ENCODE measurements around the gene ZKSCAN7.
A peak's percentile ranks its signal among the peaks of the same experiment; 100 is the strongest.
"Not testable (repeated sequence)": the region's sequence is repeated elsewhere in the genome, so short reads cannot be mapped to it uniquely, and the experiment has no call there.

The ZKSCAN7 gene

GRCh38 chr3:44554626-44555592, at the start of gene ZKSCAN7:
TSS of gene ZKSCAN7 (plus strand) at chr3:44555193. CDS start at chr3:44557048, 1,855 bp downstream.
- peak; percentile 77 for DNase-seq

GRCh38 chr3:44506556-44506955, 48.4 kb upstream of the ZKSCAN7 start:
- DNase-seq = no peak

- no peak for DNase-seq
These were observed 48.0 kb upstream of the ZKSCAN7 start for GRCh38 chr3:44506961-44507360.

GRCh38 chr3:44509393-44509921, 45.5 kb upstream of the ZKSCAN7 start:
- DNase-seq = no peak

GRCh38 chr3:44510000-44510368, 45.0 kb upstream of the ZKSCAN7 start:
- peak; percentile 28 for DNase-seq

- DNase-seq = no peak
These were observed 43.8 kb upstream of the ZKSCAN7 start for GRCh38 chr3:44511238-44511566.

- DNase-seq = no peak
These were observed 41.5 kb upstream of the ZKSCAN7 start for GRCh38 chr3:44513513-44513912.

GRCh38 chr3:44516230-44516629, 38.8 kb upstream of the ZKSCAN7 start:
- DNase-seq = no peak

- no peak for DNase-seq
These were observed 36.2 kb upstream of the ZKSCAN7 start for GRCh38 chr3:44518782-44519156.

GRCh38 chr3:44521721-44522120, 33.3 kb upstream of the ZKSCAN7 start:
- DNase-seq = no peak

GRCh38 chr3:44522494-44522933, 32.5 kb upstream of the ZKSCAN7 start:
- DNase-seq = no peak

- DNase-seq = no peak
These were observed 29.9 kb upstream of the ZKSCAN7 start for GRCh38 chr3:44525060-44525459.

- DNase-seq = no peak
These were observed 25.1 kb upstream of the ZKSCAN7 start for GRCh38 chr3:44529927-44530326.

GRCh38 chr3:44530911-44531310, 24.1 kb upstream of the ZKSCAN7 start:
- no peak for DNase-seq

GRCh38 chr3:44534659-44535058, 20.3 kb upstream of the ZKSCAN7 start:
- not testable (repeated sequence) for DNase-seq

- no peak for DNase-seq
These were observed 19.6 kb upstream of the ZKSCAN7 start for GRCh38 chr3:44535364-44535763.

GRCh38 chr3:44544811-44545210, 10.2 kb upstream of the ZKSCAN7 start:
- not testable (repeated sequence) for DNase-seq

- no peak for DNase-seq
These were observed 730 bp downstream of the ZKSCAN7 start for GRCh38 chr3:44555723-44556122.

GRCh38 chr3:44557074-44557473, 2.1 kb downstream of the ZKSCAN7 start:
- DNase-seq = no peak

- no peak for DNase-seq
These were observed 6.1 kb downstream of the ZKSCAN7 start for GRCh38 chr3:44561076-44561475.

GRCh38 chr3:44562147-44562546, 7.2 kb downstream of the ZKSCAN7 start:
- DNase-seq = no peak

- no peak for DNase-seq
These were observed 13.6 kb downstream of the ZKSCAN7 start for GRCh38 chr3:44568561-44568960.

- DNase-seq = no peak
These were observed 16.0 kb downstream of the ZKSCAN7 start for GRCh38 chr3:44571024-44571423.

GRCh38 chr3:44576613-44577012, 21.6 kb downstream of the ZKSCAN7 start:
- DNase-seq = no peak
